ENCODE measurements around the gene SLAIN1. TPM values are rescaled to one million over a fixed set of nuclear protein-coding genes. Genes with fewer than 3 reads are reported as not detected.

The SLAIN1 gene
- total and polyA plus RNA-seq, 2 of the 4 experiments (the other 2 are of a cell fraction) = 0.29 to 0.36 TPM

GRCh38 chr13:77774181-77774580 lies 76.7 kb downstream of the SLAIN1 start:
- Histone ChIP-seq H2BK5ac (ENCODE audit: low read depth, low read length, poor library complexity, severe bottlenecking) (no peak overlapping the region), H3K14ac (replicated peaks; ENCODE audit: low read depth, low read length) (no peak overlapping the region), H2AK9ac (replicated peaks; ENCODE audit: low read depth, low read length, poor library complexity) (no peak overlapping the region), H2AK5ac (ENCODE audit: low read depth, low read length) (no peak overlapping the region), H2BK20ac (ENCODE audit: low read depth, low read length) (no peak overlapping the region), H3K4me1 (ENCODE audit: control insufficient read depth, insufficient read depth, low read length) (no peaks in the 10 kb centered on the region), H3K9me3 (ENCODE audit: control insufficient read depth, insufficient read depth, low read length) (no peaks in the 10 kb centered on the region), H3K18ac (ENCODE audit: low read depth, low read length) (no peak overlapping the region), H4K91ac (ENCODE audit: insufficient read depth, low read depth, low read length) (no peak overlapping the region), H4K20me1 (ENCODE audit: insufficient read depth, low read length) (no peaks in the 10 kb centered on the region), H2BK15ac (ENCODE audit: low read depth, low read length) (no peak overlapping the region), H3K4me3 (ENCODE audit: insufficient read depth, low read depth, low read length) (no peak overlapping the region), H3K9me1 (ENCODE audit: insufficient read depth, low read length) (no peaks in the 10 kb centered on the region), H3K36me3 (ENCODE audit: control insufficient read depth, insufficient read depth, low read length) (no peaks in the 10 kb centered on the region), H2AFZ (replicated peaks; ENCODE audit: low read length, poor library complexity) (no peak overlapping the region), H4K8ac (ENCODE audit: low read depth in 2 of 2, low read length in 2 of 2) (no peak overlapping the region), H2BK120ac (ENCODE audit: low read depth, low read length) (no peak overlapping the region), H3K27ac (ENCODE audit: insufficient read depth, low read length) (no peak overlapping the region), H3K23ac (ENCODE audit: low read depth, low read length) (no peak overlapping the region), H3K9ac (ENCODE audit: low read depth, low read length) (no peak overlapping the region), H3K56ac (ENCODE audit: extremely low read depth, insufficient read depth, low read length) (no peak overlapping the region), H3K79me1 (ENCODE audit: low read depth in 1 of 2, low read length in 2 of 2) (no peaks in the 10 kb centered on the region), H3K27me3 (ENCODE audit: control insufficient read depth, insufficient read depth, low read length) (peaks cover 5% of the 10 kb centered on the region), H3K4me2 (ENCODE audit: low read depth, low read length) (no peak overlapping the region), H3K4ac (ENCODE audit: low read depth, low read length) (no peak overlapping the region), H4K5ac (ENCODE audit: low read depth, low read length) (no peak overlapping the region)
- BruUV-seq (replicated peaks) = no TSS peak
- no peak for TF ChIP-seq RAD21 (IDR thresholded peaks at IDR 0.05; ENCODE audit: low read length)
- no peak for TF ChIP-seq USF2 (IDR thresholded peaks at IDR 0.05; ENCODE audit: low read depth, low read length)
- no peak for TF ChIP-seq MAZ (IDR thresholded peaks at IDR 0.05; ENCODE audit: borderline replicate concordance, low read depth, low read length)
- TF ChIP-seq FOS (IDR thresholded peaks at IDR 0.05; ENCODE audit: low read depth, low read length) = no peak
- no peak for TF ChIP-seq CEBPB (IDR thresholded peaks at IDR 0.05; ENCODE audit: low read depth, low read length)
- TF ChIP-seq BHLHE40 (IDR thresholded peaks at IDR 0.05; ENCODE audit: low read depth, low read length) = no peak
- TF ChIP-seq ELK1 (IDR thresholded peaks at IDR 0.05; ENCODE audit: borderline replicate concordance, low read depth, low read length) = no peak
- TF ChIP-seq CTCF (conservative IDR thresholded peaks at IDR 0.05; ENCODE audit: low read depth, low read length) = no peak
- TF ChIP-seq CHD1 (IDR thresholded peaks at IDR 0.05; ENCODE audit: low read depth, low read length) = no peak
- no peak for TF ChIP-seq MXI1 (IDR thresholded peaks at IDR 0.05; ENCODE audit: borderline replicate concordance, low read depth, low read length)
- no peak for TF ChIP-seq MAFK (IDR thresholded peaks at IDR 0.05; ENCODE audit: low read depth, low read length)
- TF ChIP-seq NFE2L2 (IDR thresholded peaks at IDR 0.05; ENCODE audit: low read depth, low read length) = no peak
- TF ChIP-seq RFX5 (IDR thresholded peaks at IDR 0.05; ENCODE audit: low read depth, low read length) = no peak
- TF ChIP-seq POLR2A (IDR thresholded peaks at IDR 0.05; ENCODE audit: low read depth, low read length) = no peak
- TF ChIP-seq RCOR1 (IDR thresholded peaks at IDR 0.05; ENCODE audit: insufficient replicate concordance, low read length) = no peak
- TF ChIP-seq SMC3 (IDR thresholded peaks at IDR 0.05; ENCODE audit: low read depth, low read length) = no peak
- ATAC-seq (ENCODE audit: low read depth) = no peak
- CTCF ChIA-PET = interaction anchor here (0.5 to 1.2 kb wide), 3 partner anchors 347 to 862 kb away, joined by 3 to 4 read pairs (median 4); no protein-coding TSS in a partner anchor
- dilution Hi-C loops (cut with HindIII; ENCODE audit: low sequenced_read_pairs, unreplicated experiment) = no loop called here
- no CpG with 5 or more reads among the region's 1 CpG for WGBS, 2 experiments (ENCODE audit: extremely low coverage in 2 of 2, insufficient read length in 1 of 2)
- intact Hi-C loops (cut with micrococcal nuclease) = loop anchor here (10.0 kb wide), 1 partner anchor 1201 kb away; no protein-coding TSS in a partner anchor
- DNase-seq = no peak
- in situ Hi-C loops (cut with MboI; ENCODE audit: low sequenced_read_pairs) = loop anchor here (5.0 to 25.0 kb wide), 2 partner anchors 348 to 1188 kb away; no protein-coding TSS in a partner anchor
- POLR2A ChIA-PET (ENCODE audit: unreplicated experiment) = no interaction called here
